ENCODE data around the gene CD302. TPM values are rescaled to one million over a fixed set of nuclear protein-coding genes. Genes with fewer than 3 reads are reported as not detected.
A peak's percentile ranks its signal among the peaks of the same experiment; 100 is the strongest.

Gene CD302
- total and polyA plus RNA-seq, 3 donors from 2014 or later: 18.3 to 26.4 (median 23.2) TPM

DNA sequence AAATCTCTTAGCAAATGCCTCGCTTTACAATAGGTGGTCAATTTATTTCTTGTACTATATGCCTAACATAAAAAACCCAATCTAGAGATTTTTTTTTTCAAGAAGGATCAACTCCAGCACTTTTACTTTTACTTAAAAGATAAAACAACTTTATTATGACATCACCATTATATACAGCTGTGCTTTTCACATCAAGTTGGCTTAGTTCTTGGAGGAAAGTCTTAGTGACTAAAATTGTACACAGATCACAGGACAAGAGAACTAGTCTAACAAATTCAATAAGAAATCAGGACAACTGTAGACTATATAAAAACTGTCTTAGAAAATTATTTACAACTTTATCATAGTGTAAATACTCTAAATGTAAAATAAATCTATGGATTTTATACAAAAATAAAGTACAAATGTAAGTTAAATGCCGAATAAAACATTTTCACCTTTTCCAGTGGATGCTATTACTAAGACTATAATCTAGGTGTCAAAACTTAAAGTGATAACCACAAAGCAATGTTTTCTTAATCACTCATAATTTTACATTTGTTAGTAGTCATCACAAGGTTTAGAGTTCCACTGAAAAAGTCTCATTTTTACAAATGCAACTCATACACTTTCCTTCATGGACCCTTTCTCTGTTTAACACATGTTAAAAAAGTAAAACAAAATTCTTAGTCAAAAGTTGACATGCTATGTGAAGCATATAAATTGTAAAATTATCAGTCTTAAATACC lies 5.4 kb upstream of the CD302 start:
- TF ChIP-seq, protein P1, sequence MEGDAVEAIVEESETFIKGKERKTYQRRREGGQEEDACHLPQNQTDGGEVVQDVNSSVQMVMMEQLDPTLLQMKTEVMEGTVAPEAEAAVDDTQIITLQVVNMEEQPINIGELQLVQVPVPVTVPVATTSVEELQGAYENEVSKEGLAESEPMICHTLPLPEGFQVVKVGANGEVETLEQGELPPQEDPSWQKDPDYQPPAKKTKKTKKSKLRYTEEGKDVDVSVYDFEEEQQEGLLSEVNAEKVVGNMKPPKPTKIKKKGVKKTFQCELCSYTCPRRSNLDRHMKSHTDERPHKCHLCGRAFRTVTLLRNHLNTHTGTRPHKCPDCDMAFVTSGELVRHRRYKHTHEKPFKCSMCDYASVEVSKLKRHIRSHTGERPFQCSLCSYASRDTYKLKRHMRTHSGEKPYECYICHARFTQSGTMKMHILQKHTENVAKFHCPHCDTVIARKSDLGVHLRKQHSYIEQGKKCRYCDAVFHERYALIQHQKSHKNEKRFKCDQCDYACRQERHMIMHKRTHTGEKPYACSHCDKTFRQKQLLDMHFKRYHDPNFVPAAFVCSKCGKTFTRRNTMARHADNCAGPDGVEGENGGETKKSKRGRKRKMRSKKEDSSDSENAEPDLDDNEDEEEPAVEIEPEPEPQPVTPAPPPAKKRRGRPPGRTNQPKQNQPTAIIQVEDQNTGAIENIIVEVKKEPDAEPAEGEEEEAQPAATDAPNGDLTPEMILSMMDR (IDR thresholded peaks at IDR 0.05): no peak
- no peak for TF ChIP-seq POLR2A (IDR thresholded peaks at IDR 0.05)
- H3K27ac ChIP-seq: no peak overlapping the region
- H3K9me3 ChIP-seq: no peaks in the 10 kb centered on the region
- DNase-seq: no peak
- no peak overlapping the region for H3K4me3 ChIP-seq
- H3K36me3 ChIP-seq (ENCODE audit: low read depth, missing control alignments): no peaks in the 10 kb centered on the region
- H3K4me1 ChIP-seq: peaks cover 4% of the 10 kb centered on the region
- WGBS, 2 donors: 51 to 52% methylated on average over 2 of the region's 2 CpGs
- H3K27me3 ChIP-seq: no peaks in the 10 kb centered on the region
- intact Hi-C loops (cut with DNase I; ENCODE audit: low total_unique reads): no loop called here

- 85 to 94% methylated on average over 5 of the region's 5 CpGs for WGBS, 2 donors
- no peak for DNase-seq
- no peaks in the 10 kb centered on the region for H3K9me3 ChIP-seq
- TF ChIP-seq POLR2A (IDR thresholded peaks at IDR 0.05): no peak
- TF ChIP-seq, protein P1 (IDR thresholded peaks at IDR 0.05): no peak
- no peak overlapping the region for H3K4me3 ChIP-seq
- no peak overlapping the region for H3K27ac ChIP-seq
- intact Hi-C loops (cut with DNase I; ENCODE audit: low total_unique reads): no loop called here
- H3K4me1 ChIP-seq: peaks cover 6% of the 10 kb centered on the region
- no peaks in the 10 kb centered on the region for H3K27me3 ChIP-seq
- H3K36me3 ChIP-seq (ENCODE audit: low read depth, missing control alignments): no peaks in the 10 kb centered on the region
Measured at GRCh38 chr2:159802673-159803072, 4.7 kb upstream of the CD302 start.

DNA sequence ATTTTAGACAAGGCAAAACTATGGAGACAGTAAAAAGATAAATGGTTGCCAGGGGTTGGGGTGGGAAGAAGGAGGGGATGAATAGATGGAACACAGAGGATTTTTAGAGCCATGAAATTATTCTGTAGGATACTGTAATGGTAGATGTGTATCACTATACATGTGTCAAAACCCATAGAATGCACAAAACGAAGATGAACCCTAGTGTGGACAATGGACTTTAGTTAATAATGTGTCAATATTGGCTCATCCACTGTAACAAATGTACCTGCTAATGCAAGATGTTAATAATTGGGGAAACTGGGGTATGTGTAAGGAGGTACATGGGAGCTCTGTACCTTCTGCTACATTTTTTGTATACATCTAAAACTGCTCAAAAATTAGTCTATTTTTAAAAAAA lies 1.8 kb upstream of the CD302 start:
- no peak overlapping the region for H3K27ac ChIP-seq
- no peaks in the 10 kb centered on the region for H3K27me3 ChIP-seq
- peaks cover 14% of the 10 kb centered on the region for H3K4me1 ChIP-seq
- DNase-seq: no peak
- TF ChIP-seq, protein P1 (IDR thresholded peaks at IDR 0.05): no peak
- TF ChIP-seq POLR2A (IDR thresholded peaks at IDR 0.05): no peak
- intact Hi-C loops (cut with DNase I; ENCODE audit: low total_unique reads): no loop called here
- 73 to 87% methylated on average over 1 of the region's 1 CpG for WGBS, 2 donors
- H3K4me3 ChIP-seq: no peak overlapping the region
- H3K9me3 ChIP-seq: no peaks in the 10 kb centered on the region
- H3K36me3 ChIP-seq (ENCODE audit: low read depth, missing control alignments): no peaks in the 10 kb centered on the region

DNA sequence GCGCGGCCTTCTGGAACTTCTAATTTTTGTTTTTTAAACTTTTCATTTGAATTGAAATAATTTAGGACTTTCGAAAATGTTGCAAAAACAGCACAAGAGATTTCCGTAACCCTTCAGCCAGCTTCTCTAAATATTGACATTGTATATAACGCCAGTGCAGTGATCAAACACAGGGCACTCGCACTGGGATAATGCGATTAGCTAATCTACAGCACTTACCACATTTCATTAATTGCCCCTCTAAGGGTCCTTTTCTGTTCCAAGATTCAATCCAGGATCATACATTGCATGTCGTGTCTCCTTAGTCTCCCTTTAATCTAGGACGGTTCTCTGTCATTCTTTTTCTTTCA lies 343 bp upstream of the CD302 start:
- H3K27ac ChIP-seq: peak overlapping the region; percentile 8 to 95
- no peak for DNase-seq
- intact Hi-C loops (cut with DNase I; ENCODE audit: low total_unique reads): no loop called here
- H3K27me3 ChIP-seq: no peaks in the 10 kb centered on the region
- TF ChIP-seq, protein P1 (IDR thresholded peaks at IDR 0.05): no peak
- TF ChIP-seq POLR2A (IDR thresholded peaks at IDR 0.05): no peak
- peak overlapping the region; percentile 87 to 92 for H3K4me3 ChIP-seq
- 2 to 6% methylated on average over 9 of the region's 9 CpGs for WGBS, 2 donors
- no peaks in the 10 kb centered on the region for H3K9me3 ChIP-seq
- no peaks in the 10 kb centered on the region for H3K36me3 ChIP-seq (ENCODE audit: low read depth, missing control alignments)
- peaks cover 14% of the 10 kb centered on the region for H3K4me1 ChIP-seq

DNA sequence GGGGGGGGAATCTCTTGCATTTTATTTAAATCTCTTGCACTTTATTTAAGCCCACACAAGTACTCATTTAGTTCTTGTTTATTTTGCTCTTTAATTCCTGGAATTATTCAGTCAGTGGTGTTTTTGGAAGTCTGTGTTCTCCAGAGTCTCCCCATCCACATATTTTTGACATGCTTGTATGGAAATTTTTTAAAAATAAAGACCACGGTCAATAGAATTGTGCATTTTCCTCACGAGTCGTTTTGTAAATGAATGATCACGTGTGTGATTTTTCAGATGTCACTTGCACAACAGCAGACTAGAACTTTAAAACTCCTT lies 824 bp downstream of the CD302 start:
- TF ChIP-seq POLR2A (IDR thresholded peaks at IDR 0.05): no peak
- TF ChIP-seq, protein P1 (IDR thresholded peaks at IDR 0.05): no peak
- H3K36me3 ChIP-seq (ENCODE audit: low read depth, missing control alignments): no peaks in the 10 kb centered on the region
- no peaks in the 10 kb centered on the region for H3K27me3 ChIP-seq
- H3K4me1 ChIP-seq: peaks cover 14% of the 10 kb centered on the region
- no peaks in the 10 kb centered on the region for H3K9me3 ChIP-seq
- no peak for DNase-seq
- H3K4me3 ChIP-seq: peak overlapping the region; percentile 87 to 92
- H3K27ac ChIP-seq: peak overlapping the region in 1 of 2 donors; percentile 95
- 3 to 6% methylated on average over 4 of the region's 4 CpGs for WGBS, 2 donors
- intact Hi-C loops (cut with DNase I; ENCODE audit: low total_unique reads): no loop called here

Data from testis (tissue), 3 donors.